Calu3 (cell line): Measurements from ENCODE around the gene ARHGAP42. TPM values are rescaled to one million over a fixed set of nuclear protein-coding genes. Genes with fewer than 3 reads are reported as not detected.

Experiments
- Bru-seq: library from RNA; stranded (reverse); fragments of 400-500 nt; gene quantifications from one replicate; lab custom pipeline; 2021; lab: Mats Ljungman, UMichigan
- BruChase-seq, 2 experiments: library from RNA; stranded (reverse); fragments of 400-500 nt; gene quantifications; one replicate each; lab custom pipeline; 2021; lab: Mats Ljungman, UMichigan
- BruUV-seq: library from RNA; stranded (reverse); fragments of 400-500 nt; replicated peaks from 2 replicates; lab custom pipeline; 2021; lab: Mats Ljungman, UMichigan
- CTCF ChIA-PET: fragments of 300-600 bp; sonication (Branson Sonifier 250); formaldehyde crosslinking; loops from one replicate; lab custom pipeline; 2022; ENCODE audit warnings: antibody characterized with exemption; lab: Charles Lee
- DNase-seq: peaks from one replicate; pipeline ENCODE4 v3.0.0; 2022
- H3K27ac Mint-ChIP-seq: one replicate; pipeline ENCODE4 v1.8.0; 2022; ENCODE audit warnings: mixed read lengths; ENCODE audit not compliant: unreplicated experiment
- H3K27me3 Mint-ChIP-seq: one replicate; pipeline ENCODE4 v1.8.0; 2022; ENCODE audit warnings: mixed read lengths; ENCODE audit not compliant: unreplicated experiment
- H3K36me3 Mint-ChIP-seq: one replicate; pipeline ENCODE4 v1.8.0; 2022; ENCODE audit warnings: mild to moderate bottlenecking, moderate library complexity, mixed read lengths; ENCODE audit not compliant: insufficient read depth, unreplicated experiment
- H3K4me1 Mint-ChIP-seq: one replicate; pipeline ENCODE4 v1.8.0; 2022; ENCODE audit warnings: mild to moderate bottlenecking, low read depth, mixed read lengths; ENCODE audit not compliant: unreplicated experiment
- H3K4me3 Mint-ChIP-seq: one replicate; pipeline ENCODE4 v1.8.0; 2022; ENCODE audit warnings: mild to moderate bottlenecking, low read depth, moderate library complexity, mixed read lengths; ENCODE audit not compliant: unreplicated experiment
- H3K9me3 Mint-ChIP-seq: one replicate; pipeline ENCODE4 v1.8.0; 2022; ENCODE audit warnings: low read depth, mixed read lengths; ENCODE audit not compliant: unreplicated experiment
- CTCF ChIP-seq: fragments of 200-600 bp; IDR thresholded peaks from one replicate; pipeline ENCODE4 v1.8.0; 2022; ENCODE audit warnings: antibody characterized with exemption; ENCODE audit not compliant: unreplicated experiment
- intact Hi-C: fragments of 100-400 bp; cut with micrococcal nuclease; formaldehyde crosslinking; loops from one replicate; pipeline ENCODE4 v1.10.0; 2022; ENCODE audit not compliant: unreplicated experiment
- long read RNA-seq: library from polyadenylated mRNA; stranded (forward); transcript quantifications from one replicate; pipeline ENCODE4 v2.0.0, GENCODE V29; 2022
- total RNA-seq: library from RNA; stranded (reverse); gene quantifications from 2 replicates; pipeline ENCODE4 v1.2.3, GENCODE V29; 2022

Gene ARHGAP42
- total RNA-seq (9.9 and 10.3 TPM in 2 replicates), Bru-seq, nascent RNA (percentile 67 among the genes with signal in this experiment), BruChase-seq, experiment 1, labeled RNA remaining after a 6-hour chase (percentile 47 among the genes with signal in this experiment), BruChase-seq, experiment 2, labeled RNA remaining after a 2-hour chase (percentile 46 among the genes with signal in this experiment)
- long read RNA-seq, full-length matches to known transcripts, result 4 of 6 reads
- long read RNA-seq, partial matches to known transcripts, result 0 of 6 reads
- long read RNA-seq, other reads (novel, unspliced or antisense), result 2 of 6 reads

GRCh38 chr11:100687054-100687629, at the start of gene ARHGAP42:
TSS of gene ARHGAP42 (plus strand) at chr11:100687288. CDS start at chr11:100687679, 391 bp downstream.
- DNase-seq, result peak; percentile 52
- Mint-ChIP-seq H3K27me3 (no peaks in the 10 kb centered on the region), H3K4me3 (peak within 1 kb of the TSS; percentile 90), H3K27ac (peak within 1 kb of the TSS; percentile 85), H3K36me3 (peaks cover 18% of the 10 kb centered on the region), H3K4me1 (peaks cover 36% of the 10 kb centered on the region), H3K9me3 (no peaks in the 10 kb centered on the region)
- intact Hi-C loops, result no loop called here
- TF ChIP-seq CTCF, result no peak
- CTCF ChIA-PET, result interaction anchor here (0.9 to 2.4 kb wide), 6 partner anchors 17 to 145 kb away, joined by 3 to 20 read pairs (median 4); no protein-coding TSS in a partner anchor
- BruUV-seq, result no TSS peak

- no peaks in the 10 kb centered on the region for H3K27me3 Mint-ChIP-seq
- H3K9me3 Mint-ChIP-seq, result no peaks in the 10 kb centered on the region
- H3K36me3 Mint-ChIP-seq, result no peaks in the 10 kb centered on the region
- no peak overlapping the region for H3K27ac Mint-ChIP-seq
- H3K4me1 Mint-ChIP-seq, result peaks cover 30% of the 10 kb centered on the region
- intact Hi-C loops, result no loop called here
- BruUV-seq, result no TSS peak
- DNase-seq, result no peak
- H3K4me3 Mint-ChIP-seq, result no peak overlapping the region
- CTCF ChIA-PET, result no interaction called here
- TF ChIP-seq CTCF, result no peak
These were observed 49.4 kb upstream of the ARHGAP42 start for GRCh38 chr11:100637706-100638105.

- BruUV-seq, result no TSS peak
- H3K27me3 Mint-ChIP-seq, result no peaks in the 10 kb centered on the region
- CTCF ChIA-PET, result no interaction called here
- no peak overlapping the region for H3K4me3 Mint-ChIP-seq
- intact Hi-C loops, result no loop called here
- TF ChIP-seq CTCF, result no peak
- no peak overlapping the region for H3K27ac Mint-ChIP-seq
- no peaks in the 10 kb centered on the region for H3K9me3 Mint-ChIP-seq
- H3K4me1 Mint-ChIP-seq, result peaks cover 20% of the 10 kb centered on the region
- H3K36me3 Mint-ChIP-seq, result no peaks in the 10 kb centered on the region
- no peak for DNase-seq
These were observed 48.4 kb upstream of the ARHGAP42 start for GRCh38 chr11:100638648-100639047.

GRCh38 chr11:100639140-100639539, 47.9 kb upstream of the ARHGAP42 start:
- CTCF ChIA-PET, result no interaction called here
- Mint-ChIP-seq H3K4me3 (no peak overlapping the region), H3K4me1 (peaks cover 15% of the 10 kb centered on the region), H3K27ac (no peak overlapping the region), H3K36me3 (no peaks in the 10 kb centered on the region), H3K9me3 (no peaks in the 10 kb centered on the region), H3K27me3 (no peaks in the 10 kb centered on the region)
- no peak for TF ChIP-seq CTCF
- no TSS peak for BruUV-seq
- intact Hi-C loops, result no loop called here
- no peak for DNase-seq
